Measurements from ENCODE around the gene TMEM120B.

TMEM120B gene

DNA sequence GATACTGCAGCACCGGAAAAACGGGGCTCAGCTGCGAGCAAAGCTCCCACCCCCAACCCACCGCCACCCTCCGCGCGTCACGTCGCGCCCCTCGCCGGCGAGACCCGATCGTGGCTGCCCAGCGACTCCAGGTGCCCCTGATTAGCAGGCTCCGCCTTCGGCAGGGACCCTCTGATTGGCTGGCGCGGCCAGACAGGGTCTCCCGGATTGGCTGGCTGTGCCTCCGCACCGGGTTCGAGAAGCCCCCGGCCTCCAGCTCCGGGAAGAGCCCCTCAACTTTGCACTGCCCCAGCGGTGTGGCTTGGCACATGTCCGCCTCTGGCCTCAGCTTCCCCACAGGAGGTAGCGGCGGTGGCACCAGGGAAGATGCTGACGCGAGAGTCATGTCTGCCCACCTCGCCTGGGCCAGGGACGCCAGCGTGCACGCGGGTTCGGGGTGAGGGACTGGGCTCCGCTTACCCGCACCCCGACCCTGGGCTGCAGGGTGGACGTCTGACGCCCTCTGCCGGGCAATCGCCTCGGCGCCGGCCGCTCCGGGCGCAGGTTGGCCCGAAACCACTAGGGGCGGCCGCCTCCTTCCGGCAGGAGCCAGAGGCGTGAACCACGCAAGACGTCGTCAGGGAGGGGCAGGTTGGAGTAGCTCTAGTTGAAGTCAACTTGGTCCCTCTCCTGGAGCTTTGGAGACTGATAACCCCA, 81.4 kb downstream of the TMEM120B start:
- FAIRE-seq (no peak), DNase-seq (ENCODE audit: insufficient read length, low spot score) (peak; percentile 86)
- peak; percentile 94 for TF ChIP-seq CTCF (IDR thresholded peaks at IDR 0.05; ENCODE audit: insufficient read depth, missing control alignments)

DNA sequence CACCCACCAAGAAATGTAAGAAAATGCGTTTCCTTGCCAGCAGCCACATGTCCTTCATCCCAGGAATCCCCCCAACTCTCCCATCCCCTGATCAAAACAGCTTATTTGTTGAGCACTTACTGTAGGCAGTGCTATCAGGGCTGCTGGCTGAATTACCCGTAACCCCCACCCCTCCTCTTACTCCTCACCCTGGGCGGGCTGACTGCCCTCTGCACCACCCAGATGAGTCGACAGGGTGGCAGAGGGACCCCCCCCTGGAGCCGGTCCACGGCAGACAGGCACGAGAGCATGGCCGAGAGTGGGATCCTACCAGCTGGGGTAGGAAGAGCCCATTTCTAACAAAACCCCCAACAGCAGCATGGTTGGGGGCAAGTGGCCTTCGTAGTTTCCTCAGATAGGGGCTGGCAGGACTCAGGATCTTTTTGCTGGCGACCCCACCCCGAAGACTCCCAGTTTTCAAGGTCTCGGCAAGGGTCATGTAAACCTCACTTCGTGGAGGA, 82.0 kb downstream of the TMEM120B start:
- TF ChIP-seq CTCF (IDR thresholded peaks at IDR 0.05; ENCODE audit: insufficient read depth, missing control alignments): no peak
- FAIRE-seq (no peak), DNase-seq (ENCODE audit: insufficient read length, low spot score) (no peak)

- peak; percentile 97 for TF ChIP-seq CTCF (IDR thresholded peaks at IDR 0.05; ENCODE audit: insufficient read depth, missing control alignments)
- DNase-seq (ENCODE audit: insufficient read length, low spot score): peak; percentile 73
- no peak for FAIRE-seq
These were observed 82.7 kb downstream of the TMEM120B start for GRCh38 chr12:121795034-121795968.

DNA sequence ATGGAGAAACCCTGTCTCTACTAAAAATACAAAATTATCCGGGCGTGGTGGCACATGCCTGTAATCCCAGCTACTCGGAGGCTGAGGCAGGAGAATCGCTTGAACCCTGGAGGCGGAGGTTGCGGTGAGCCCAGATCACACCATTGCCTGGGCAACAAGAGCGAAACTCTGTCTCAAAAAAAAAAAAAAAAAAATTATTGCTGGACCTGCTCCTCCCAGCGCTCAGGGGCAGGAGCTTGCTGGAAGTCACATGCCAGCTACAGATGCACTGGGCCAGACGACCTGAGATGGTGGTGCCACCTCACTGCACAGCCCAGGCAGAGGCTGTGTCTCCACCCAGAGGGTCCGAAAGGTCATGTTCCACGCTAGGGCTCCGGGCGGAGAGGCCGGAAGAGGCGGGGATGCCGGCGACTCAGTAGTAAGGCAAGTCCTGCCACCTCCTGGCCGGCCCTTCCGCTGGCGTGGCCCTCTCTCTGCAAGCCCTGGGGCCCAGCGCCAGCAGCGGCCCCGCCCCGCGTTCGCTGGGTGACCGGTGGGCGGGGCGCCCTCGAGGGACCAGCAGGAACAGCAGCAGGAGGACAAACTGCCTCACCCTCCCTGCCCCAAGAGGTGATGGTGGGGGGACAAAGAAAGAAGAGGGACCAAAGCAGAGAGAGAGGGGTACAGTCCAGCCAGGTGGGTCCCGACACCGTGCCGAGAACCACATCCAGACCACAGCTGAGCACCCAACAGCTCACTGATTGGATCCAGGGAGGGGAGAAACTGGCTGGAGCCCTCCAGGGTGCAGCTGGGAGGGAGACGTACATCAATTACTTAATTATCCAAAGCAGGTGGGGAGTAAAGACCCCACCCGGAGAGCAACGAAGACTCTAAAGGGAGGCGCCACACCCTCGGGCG, 84.6 kb downstream of the TMEM120B start:
- DNase-seq (ENCODE audit: insufficient read length, low spot score) (no peak), FAIRE-seq (no peak)
- no peak for TF ChIP-seq CTCF (IDR thresholded peaks at IDR 0.05; ENCODE audit: insufficient read depth, missing control alignments)

- DNase-seq (ENCODE audit: insufficient read length, low spot score): no peak
- FAIRE-seq: no peak
- no peak for TF ChIP-seq CTCF (IDR thresholded peaks at IDR 0.05; ENCODE audit: insufficient read depth, missing control alignments)
These were observed 85.6 kb downstream of the TMEM120B start for GRCh38 chr12:121797937-121798786.

- TF ChIP-seq CTCF (IDR thresholded peaks at IDR 0.05; ENCODE audit: insufficient read depth, missing control alignments): no peak
These were observed 86.2 kb downstream of the TMEM120B start for GRCh38 chr12:121798787-121799155.

More at GRCh38 chr12:121798787-121799155, 86.2 kb downstream of the TMEM120B start:
- FAIRE-seq (no peak), DNase-seq (ENCODE audit: insufficient read length, low spot score) (no peak)
